ENCODE data around the gene CERK.
"Not testable (repeated sequence)": the region's sequence is repeated elsewhere in the genome, so short reads cannot be mapped to it uniquely, and the experiment has no call there.

Gene CERK

DNA sequence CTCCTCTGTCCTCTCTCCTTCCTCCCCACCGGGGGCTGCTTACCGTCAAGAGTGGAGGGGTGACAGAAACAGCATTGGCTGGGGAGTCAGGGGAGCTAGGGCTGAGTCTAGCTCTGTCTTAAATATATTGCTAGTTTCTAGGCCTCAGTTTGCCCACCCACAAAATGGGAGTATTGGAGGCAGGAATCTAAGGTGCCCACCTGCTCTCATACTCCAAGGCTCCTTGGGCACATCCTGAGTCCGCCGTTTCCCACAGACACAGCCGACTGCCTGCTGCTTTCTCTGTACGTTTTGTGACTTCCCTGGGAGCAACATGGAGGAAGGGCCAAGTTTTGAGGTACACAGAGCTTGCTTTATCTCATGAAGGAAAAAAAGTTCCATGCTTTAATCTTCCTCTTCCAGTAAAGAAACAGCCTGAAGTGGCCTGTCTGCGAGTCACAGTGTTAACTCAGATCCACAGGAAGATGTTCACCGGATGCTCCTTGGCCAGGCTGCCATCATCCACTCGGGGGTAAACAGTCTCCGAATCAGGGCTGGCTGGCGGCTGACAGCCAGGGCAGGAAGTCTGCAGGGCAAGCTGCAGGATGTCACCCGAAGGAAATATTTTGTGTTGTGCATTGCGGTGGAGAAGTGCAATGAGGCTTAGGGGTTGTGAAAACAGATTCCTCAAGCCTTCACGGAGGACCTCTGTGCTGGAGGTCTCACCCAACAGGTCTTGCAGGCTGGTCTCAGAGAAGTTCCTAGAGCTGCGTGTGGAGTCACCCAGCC lies 11.0 kb upstream of the CERK start:
- peak; percentile 40 for DNase-seq (ENCODE audit: low read depth)

- no peak for DNase-seq (ENCODE audit: low read depth)
Observed at GRCh38 chr22:46748206-46748907, 10.3 kb upstream of the CERK start.

- no peak for DNase-seq (ENCODE audit: low read depth)
Observed at GRCh38 chr22:46747646-46748045, 9.6 kb upstream of the CERK start.

DNA sequence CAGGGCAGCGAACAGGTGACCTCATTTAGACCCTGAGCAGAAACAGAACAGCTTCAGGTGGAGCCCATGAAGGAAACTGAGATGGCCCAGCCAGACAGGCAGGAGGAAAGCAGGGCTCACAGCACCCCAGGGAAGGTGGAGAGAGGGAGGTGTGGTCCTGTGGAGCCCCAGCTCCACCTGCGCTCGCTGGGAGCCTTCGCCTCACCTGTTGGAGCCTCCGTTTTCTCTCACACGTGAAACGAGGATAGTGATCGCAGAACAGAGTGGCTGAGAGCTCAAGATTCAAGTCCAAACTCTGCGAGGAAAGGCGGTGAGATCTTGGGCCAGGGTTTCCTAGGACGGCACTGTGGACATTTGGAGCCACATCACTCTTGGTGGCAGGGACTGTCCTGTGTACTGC lies 8.6 kb upstream of the CERK start:
- DNase-seq (ENCODE audit: low read depth) = no peak

- DNase-seq (ENCODE audit: low read depth) = no peak
Observed at GRCh38 chr22:46746192-46746591, 8.1 kb upstream of the CERK start.

GRCh38 chr22:46744581-46744980 lies 6.5 kb upstream of the CERK start:
- no peak for DNase-seq (ENCODE audit: low read depth)

GRCh38 chr22:46742576-46743221 lies 4.6 kb upstream of the CERK start:
- no peak for DNase-seq (ENCODE audit: low read depth)

GRCh38 chr22:46741974-46742519 lies 4.0 kb upstream of the CERK start:
- no peak for DNase-seq (ENCODE audit: low read depth)

DNA sequence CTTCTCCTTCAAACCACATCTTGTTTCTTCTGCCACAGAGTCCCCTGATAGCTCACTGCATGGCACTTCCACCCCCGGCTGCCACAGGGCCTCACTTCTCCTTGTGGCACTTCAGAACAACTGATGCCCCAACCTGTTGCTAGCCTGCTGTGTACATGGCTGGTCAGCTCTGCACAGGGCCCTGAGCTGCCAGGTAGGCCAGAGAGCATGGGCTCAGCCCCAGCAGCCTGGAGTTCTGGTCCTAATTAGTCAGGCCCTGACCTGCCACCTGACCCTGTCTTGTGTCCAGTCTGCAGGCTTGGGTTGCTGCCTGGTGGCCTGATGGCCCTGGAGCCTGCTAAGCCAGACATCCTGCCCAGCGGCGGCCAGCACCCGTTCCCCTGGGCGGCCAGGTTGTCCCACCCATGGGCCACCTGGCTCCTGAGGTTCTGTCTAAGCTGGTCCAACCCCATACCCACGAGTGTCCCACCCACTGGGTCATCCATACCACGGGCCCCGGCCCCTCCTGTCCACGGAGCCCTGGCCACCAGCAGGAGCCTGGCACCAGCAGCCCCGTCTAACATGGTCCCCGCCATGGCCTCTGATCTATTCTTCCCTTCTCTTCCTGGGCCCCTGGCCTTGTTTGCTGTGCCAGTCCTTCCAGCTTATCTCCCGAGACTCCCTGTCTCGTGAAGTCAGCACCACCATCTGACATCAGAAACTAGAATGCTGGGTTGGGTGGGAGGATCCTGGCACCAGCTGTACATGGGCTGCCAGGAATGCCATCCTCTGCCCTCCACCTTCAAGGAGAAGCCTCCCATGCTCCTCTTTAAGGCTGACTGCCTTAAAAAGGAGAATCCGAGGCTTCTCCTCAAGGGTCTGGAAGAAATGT lies 3.1 kb upstream of the CERK start:
- DNase-seq (ENCODE audit: low read depth) = no peak

- DNase-seq (ENCODE audit: low read depth) = no peak
Observed at GRCh38 chr22:46739094-46739870, 1.2 kb upstream of the CERK start.

DNA sequence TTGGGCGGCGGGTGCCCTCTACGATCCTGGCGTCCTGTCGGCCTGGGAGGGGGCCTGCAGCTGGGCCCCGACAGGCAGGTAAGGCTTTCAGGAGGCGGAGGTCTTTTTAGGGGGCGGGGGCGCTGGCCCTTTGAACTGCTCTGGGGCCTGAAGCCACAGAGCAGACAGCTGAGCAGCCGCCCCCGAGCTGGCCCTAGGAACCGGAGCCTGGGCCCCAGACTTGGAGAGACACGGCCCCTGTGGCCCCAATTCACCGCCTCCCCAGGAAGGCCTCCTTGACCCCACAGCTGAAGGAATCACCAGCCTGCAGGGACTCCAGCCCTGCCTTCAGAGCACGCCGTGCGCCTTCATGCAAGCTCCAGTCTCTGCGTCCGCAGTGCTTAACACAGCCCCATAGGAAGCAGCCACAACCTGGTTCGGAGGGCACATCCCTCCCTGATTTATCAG lies 618 bp upstream of the CERK start:
- no peak for DNase-seq (ENCODE audit: low read depth)

- peak; percentile 38 for DNase-seq (ENCODE audit: low read depth)
Observed at GRCh38 chr22:46737105-46737975, 712 bp downstream of the CERK start.

DNA sequence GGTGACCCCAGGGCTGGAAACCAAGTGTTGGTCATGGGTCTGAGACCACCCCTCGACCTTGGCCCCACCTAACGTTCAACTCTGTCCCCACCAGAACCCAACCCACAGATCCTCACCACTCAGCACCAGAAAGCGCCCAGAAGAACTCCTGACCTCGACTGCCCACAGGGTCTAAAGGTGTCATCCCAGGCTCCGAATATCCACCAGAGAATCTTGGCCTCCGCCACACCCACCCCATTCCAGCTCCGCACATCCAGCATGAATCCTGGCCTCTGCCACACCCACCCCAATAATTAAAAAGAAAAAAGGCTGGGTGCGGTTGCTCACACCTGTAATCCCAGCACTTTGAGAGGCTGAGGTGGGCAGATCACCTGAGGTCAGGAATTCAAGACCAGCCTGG lies 1.3 kb downstream of the CERK start:
- no peak for DNase-seq (ENCODE audit: low read depth)

DNA sequence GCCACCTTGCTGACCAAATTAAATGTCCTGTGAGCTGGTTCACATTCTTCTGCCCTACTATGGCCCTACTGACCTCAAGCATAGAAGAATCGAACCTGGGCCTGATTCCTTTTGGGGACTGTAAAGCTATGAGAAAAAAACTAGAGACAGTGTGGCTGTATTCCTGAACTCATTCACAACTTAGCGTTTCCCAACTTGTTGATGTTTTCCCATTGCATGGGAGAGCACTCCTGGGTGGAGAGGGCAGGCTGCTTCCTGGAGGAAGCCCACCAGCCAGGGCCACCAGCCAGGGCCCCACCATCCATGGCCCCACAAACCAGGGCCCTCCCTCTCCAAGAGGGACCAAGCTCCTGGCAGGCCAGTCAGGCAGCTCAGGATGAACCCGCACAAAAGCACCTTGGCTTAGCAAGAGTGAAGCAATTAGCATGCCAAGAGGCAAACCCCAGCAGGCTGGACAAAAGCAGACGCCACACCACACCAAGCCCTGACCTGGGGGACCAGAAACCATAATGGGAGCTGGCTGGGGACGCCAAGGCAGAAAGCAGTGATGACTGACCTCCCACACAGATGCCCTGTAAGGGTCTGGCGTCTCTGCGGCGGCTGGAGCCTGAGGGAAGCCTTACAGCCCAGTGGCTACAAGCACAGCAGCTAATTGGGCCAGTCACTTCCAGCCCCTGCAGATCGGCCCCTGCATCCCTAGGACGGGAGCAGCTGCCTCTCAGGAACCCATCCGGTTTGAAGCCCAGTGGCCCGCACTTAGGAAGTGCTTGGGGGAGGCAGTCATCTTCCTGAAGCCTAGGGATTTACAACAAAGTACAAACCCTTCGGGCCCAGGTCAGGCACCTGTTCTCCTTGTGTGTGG lies 2.1 kb downstream of the CERK start:
- no peak for DNase-seq (ENCODE audit: low read depth)

DNA sequence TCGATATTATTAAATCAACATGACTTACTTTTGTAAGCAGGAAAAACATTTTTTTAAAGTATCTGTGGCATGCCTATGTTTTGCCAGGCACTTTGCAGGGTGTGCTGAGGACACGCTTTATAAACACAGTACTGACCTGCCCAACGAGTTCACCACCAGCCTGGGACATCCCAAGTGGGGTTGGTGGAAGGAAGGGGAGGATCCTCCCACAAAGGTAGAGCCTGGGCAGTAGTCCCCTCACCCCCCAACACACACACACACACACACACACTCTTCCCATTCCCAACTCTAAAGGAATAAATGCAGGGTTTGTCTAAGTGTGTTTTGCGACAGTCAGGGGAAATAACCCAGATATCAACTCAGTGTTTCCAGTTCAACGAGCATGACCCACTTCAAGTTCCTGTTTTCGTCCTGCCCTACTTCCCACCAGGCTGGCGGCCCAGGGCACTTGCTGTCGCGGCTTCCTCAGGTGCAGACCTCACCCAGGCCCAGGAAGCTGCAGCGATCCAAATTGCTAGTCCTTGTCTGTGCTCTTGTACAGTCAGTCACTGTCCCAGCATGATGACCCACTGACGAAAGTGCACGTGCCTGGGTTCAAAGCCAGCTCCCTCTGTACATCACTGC lies 3.1 kb downstream of the CERK start:
- peak; percentile 39 for DNase-seq (ENCODE audit: low read depth)

DNA sequence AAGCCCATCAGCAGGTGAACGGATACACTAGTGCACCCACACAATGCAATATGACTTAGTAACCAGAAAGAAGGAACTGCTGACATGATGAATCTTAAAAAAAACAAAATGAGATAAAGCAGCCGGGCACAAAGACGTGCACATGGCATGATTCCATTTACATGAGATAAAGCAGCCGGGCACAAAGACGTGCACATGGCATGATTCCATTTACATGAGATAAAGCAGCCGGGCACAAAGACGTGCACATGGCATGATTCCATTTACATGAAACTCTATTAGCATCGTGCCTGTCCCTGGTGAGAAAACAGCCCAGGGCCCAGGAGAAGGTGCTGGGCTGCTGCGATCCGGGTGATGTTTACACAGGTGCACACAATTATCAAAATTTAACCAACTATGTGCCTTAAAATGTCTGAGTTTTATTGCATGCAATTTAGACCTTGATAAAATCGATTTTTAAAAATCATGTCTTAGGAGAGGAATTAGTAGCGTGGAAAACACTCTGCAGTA lies 3.8 kb downstream of the CERK start:
- not testable (repeated sequence) for DNase-seq (ENCODE audit: low read depth)

DNA sequence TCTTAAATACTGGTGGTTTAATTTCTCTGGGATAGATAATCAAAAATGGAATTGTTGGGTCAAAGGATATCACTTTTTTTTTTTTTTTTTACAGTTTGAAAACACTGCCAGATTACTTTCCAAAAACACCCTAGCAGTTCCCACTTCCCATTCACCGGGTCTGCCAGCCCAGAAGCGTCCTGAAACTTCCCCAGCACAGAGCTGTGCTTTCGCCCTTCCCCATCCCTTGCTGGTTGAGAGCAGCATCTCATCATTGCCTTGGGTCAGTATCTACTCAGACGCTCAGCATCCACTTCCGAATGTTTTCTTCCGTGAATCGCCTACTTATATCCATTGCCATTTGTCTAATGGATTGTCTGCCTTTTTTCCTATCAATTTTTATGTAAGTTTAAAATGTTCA lies 5.5 kb downstream of the CERK start:
- no peak for DNase-seq (ENCODE audit: low read depth)

GRCh38 chr22:46732041-46732379 lies 6.0 kb downstream of the CERK start:
- no peak for DNase-seq (ENCODE audit: low read depth)

All from activated T-cell treated with anti-CD3 and anti-CD28 coated beads for 24 hours (primary cell).